Measurements from ENCODE around the gene OR2A5. TPM values are rescaled to one million over a fixed set of nuclear protein-coding genes. Genes with fewer than 3 reads are reported as not detected.

OR2A5 gene
- total and polyA plus RNA-seq, 10 donors, result not detected

- Histone ChIP-seq H3K27ac (no peak overlapping the region), H3K9me3 (no peaks in the 10 kb centered on the region), H3K36me3 (no peaks in the 10 kb centered on the region), H3K27me3 (replicated peaks in 1 of 7) (peaks cover 0 to 9% (median 0%) of the 10 kb centered on the region in 7 donors), H3K4me3 (no peak overlapping the region), H3K4me1 (no peaks in the 10 kb centered on the region)
- DNase-seq, result no peak
- TF ChIP-seq, protein P1, sequence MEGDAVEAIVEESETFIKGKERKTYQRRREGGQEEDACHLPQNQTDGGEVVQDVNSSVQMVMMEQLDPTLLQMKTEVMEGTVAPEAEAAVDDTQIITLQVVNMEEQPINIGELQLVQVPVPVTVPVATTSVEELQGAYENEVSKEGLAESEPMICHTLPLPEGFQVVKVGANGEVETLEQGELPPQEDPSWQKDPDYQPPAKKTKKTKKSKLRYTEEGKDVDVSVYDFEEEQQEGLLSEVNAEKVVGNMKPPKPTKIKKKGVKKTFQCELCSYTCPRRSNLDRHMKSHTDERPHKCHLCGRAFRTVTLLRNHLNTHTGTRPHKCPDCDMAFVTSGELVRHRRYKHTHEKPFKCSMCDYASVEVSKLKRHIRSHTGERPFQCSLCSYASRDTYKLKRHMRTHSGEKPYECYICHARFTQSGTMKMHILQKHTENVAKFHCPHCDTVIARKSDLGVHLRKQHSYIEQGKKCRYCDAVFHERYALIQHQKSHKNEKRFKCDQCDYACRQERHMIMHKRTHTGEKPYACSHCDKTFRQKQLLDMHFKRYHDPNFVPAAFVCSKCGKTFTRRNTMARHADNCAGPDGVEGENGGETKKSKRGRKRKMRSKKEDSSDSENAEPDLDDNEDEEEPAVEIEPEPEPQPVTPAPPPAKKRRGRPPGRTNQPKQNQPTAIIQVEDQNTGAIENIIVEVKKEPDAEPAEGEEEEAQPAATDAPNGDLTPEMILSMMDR (IDR thresholded peaks at IDR 0.05 in 8 of 11, conservative IDR thresholded peaks at IDR 0.05 in 3 of 11), result no peak
- TF ChIP-seq POLR2A (IDR thresholded peaks at IDR 0.05) (no peak), POLR2AphosphoS5 (IDR thresholded peaks at IDR 0.05) (no peak)
- intact Hi-C loops (cut with DNase I; ENCODE audit: low total_unique reads), result no loop called here
Measured at GRCh38 chr7:144098776-144099175, 50.0 kb downstream of the OR2A5 start.

DNA sequence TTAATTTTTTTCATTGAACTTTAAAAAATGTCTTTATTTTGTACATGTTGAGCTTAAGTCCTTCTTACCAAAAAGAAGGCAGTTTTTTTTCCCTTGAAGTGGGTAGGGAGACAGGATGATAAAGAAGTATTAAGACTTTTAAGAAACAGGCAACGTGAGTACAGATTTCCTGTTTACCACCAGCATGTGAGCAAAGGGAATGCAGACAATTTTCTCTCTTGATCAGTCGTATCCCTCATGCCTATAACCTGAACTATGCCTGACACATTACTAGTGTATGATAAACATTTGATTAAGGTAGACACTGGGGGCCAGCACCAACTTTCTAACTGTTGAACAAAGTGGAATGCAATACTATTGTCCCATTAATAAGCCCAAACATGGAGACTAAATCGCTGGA, 51.9 kb downstream of the OR2A5 start:
- intact Hi-C loops (cut with DNase I; ENCODE audit: low total_unique reads), result no loop called here
- Histone ChIP-seq H3K4me1 (no peaks in the 10 kb centered on the region), H3K4me3 (no peak overlapping the region), H3K27me3 (replicated peaks in 1 of 7) (peaks cover 0 to 7% (median 0%) of the 10 kb centered on the region in 7 donors), H3K9me3 (no peaks in the 10 kb centered on the region), H3K27ac (no peak overlapping the region), H3K36me3 (no peaks in the 10 kb centered on the region)
- WGBS, 5 donors, result 28 to 38% (median 32%) methylated on average over 3 of the region's 3 CpGs
- no peak for DNase-seq
- TF ChIP-seq POLR2A (IDR thresholded peaks at IDR 0.05), result no peak
- TF ChIP-seq POLR2AphosphoS5 (IDR thresholded peaks at IDR 0.05), result no peak
- TF ChIP-seq, protein P1 (IDR thresholded peaks at IDR 0.05 in 8 of 11, conservative IDR thresholded peaks at IDR 0.05 in 3 of 11), result no peak

DNA sequence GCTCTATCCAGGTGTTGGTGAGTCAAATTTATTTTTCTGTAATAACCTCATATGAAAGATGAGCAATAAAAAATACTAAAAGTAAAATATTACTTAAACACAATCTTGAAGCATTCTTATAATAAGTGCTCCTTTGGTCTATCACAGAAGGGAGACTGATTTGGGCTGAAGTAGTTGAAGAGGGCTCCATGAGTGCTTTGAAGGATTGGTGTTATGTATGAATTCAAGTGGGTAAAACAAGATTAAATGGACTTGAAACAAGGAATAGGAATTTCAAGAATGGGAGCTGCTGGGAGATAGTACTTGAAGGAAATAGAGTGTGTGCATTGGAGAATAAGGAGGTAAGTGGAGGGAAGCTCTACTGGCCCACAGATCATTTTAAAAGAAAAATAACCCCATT, 53.3 kb downstream of the OR2A5 start:
- no peaks in the 10 kb centered on the region for H3K36me3 ChIP-seq
- intact Hi-C loops (cut with DNase I; ENCODE audit: low total_unique reads), result no loop called here
- TF ChIP-seq, protein P1 (IDR thresholded peaks at IDR 0.05 in 8 of 11, conservative IDR thresholded peaks at IDR 0.05 in 3 of 11), result no peak
- TF ChIP-seq POLR2A (IDR thresholded peaks at IDR 0.05) (no peak), POLR2AphosphoS5 (IDR thresholded peaks at IDR 0.05) (no peak)
- no peaks in the 10 kb centered on the region for H3K9me3 ChIP-seq
- no peaks in the 10 kb centered on the region for H3K4me1 ChIP-seq
- no peak overlapping the region for H3K27ac ChIP-seq
- H3K4me3 ChIP-seq, result no peak overlapping the region
- no peaks in the 10 kb centered on the region for H3K27me3 ChIP-seq (replicated peaks in 1 of 7)
- DNase-seq, result no peak

DNA sequence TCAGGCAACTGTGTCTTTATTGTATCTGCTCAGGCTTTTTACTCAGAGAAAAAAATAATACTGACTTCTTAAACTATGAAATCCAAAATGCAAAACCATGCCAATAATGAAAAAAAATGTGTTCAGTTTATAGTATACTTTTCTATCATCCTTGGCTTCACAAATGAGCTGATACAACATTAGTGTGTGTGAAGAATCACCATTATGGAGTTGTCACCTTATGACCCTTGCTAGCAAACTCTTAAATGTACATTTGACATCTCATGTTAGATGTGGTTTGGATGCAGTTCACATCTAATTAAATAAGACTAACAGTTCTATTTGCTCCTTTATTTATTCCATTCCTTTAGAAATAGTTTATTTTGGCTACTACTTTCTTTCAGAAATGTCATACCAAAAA, 56.5 kb downstream of the OR2A5 start:
- no peak overlapping the region for H3K4me3 ChIP-seq
- H3K4me1 ChIP-seq, result no peaks in the 10 kb centered on the region
- TF ChIP-seq POLR2AphosphoS5 (IDR thresholded peaks at IDR 0.05) (no peak), POLR2A (IDR thresholded peaks at IDR 0.05) (no peak)
- TF ChIP-seq, protein P1 (IDR thresholded peaks at IDR 0.05 in 8 of 11, conservative IDR thresholded peaks at IDR 0.05 in 3 of 11), result no peak
- intact Hi-C loops (cut with DNase I; ENCODE audit: low total_unique reads), result no loop called here
- no peak overlapping the region for H3K27ac ChIP-seq
- no peak for DNase-seq
- no peaks in the 10 kb centered on the region for H3K9me3 ChIP-seq
- no peaks in the 10 kb centered on the region for H3K36me3 ChIP-seq
- H3K27me3 ChIP-seq (replicated peaks in 1 of 7), result no peaks in the 10 kb centered on the region

Small RNAs within 50 kb of the gene (small RNA-seq; reads per million reads assigned to genes)
- 0 reads per million in 4 donors for gene OR2A41P

Other genes starting within 250 kb of the OR2A5 start
- gene TCAF1, start 146.8 kb upstream of the OR2A5 start, total RNA-seq, result 10 to 100 TPM; 22.7 to 39.6 (median 30.8) TPM
- 1 to 10 TPM; 3.8 to 5.9 (median 4.6) TPM for gene TCAF1, start 146.8 kb upstream of the OR2A5 start, polyA plus RNA-seq
- not detected for gene OR2F2, start 113.7 kb upstream of the OR2A5 start, total RNA-seq
- gene OR2F2, start 113.7 kb upstream of the OR2A5 start, polyA plus RNA-seq, result not detected
- not detected for gene OR2F1, start 94.1 kb upstream of the OR2A5 start, total RNA-seq
- not detected for gene OR2F1, start 94.1 kb upstream of the OR2A5 start, polyA plus RNA-seq
- gene OR6B1, start 48.6 kb upstream of the OR2A5 start, total RNA-seq, result not detected
- gene OR6B1, start 48.6 kb upstream of the OR2A5 start, polyA plus RNA-seq, result not detected
- not detected for gene OR2A25, start 20.9 kb downstream of the OR2A5 start, total RNA-seq
- gene OR2A25, start 20.9 kb downstream of the OR2A5 start, polyA plus RNA-seq, result not detected
- not detected for gene OR2A12, start 37.3 kb downstream of the OR2A5 start, total RNA-seq
- gene OR2A12, start 37.3 kb downstream of the OR2A5 start, polyA plus RNA-seq, result not detected
- gene OR2A2, start 60.6 kb downstream of the OR2A5 start, total RNA-seq, result not detected
- gene OR2A2, start 60.6 kb downstream of the OR2A5 start, polyA plus RNA-seq, result not detected
- gene OR2A14, start 74.2 kb downstream of the OR2A5 start, total RNA-seq, result not detected
- not detected for gene OR2A14, start 74.2 kb downstream of the OR2A5 start, polyA plus RNA-seq
- 1 to 10 TPM in 6 of 7 donors, not detected in 1; 1.4 to 5.9 (median 2.0) TPM for gene CTAGE4, start 134.5 kb downstream of the OR2A5 start, total RNA-seq
- 1 to 10 TPM in 1 of 3 donors, under 1 TPM in 2; 0.17 to 1.2 (median 0.64) TPM for gene CTAGE4, start 134.5 kb downstream of the OR2A5 start, polyA plus RNA-seq
- gene ARHGEF35, start 146.9 kb downstream of the OR2A5 start, total RNA-seq, result 1 to 10 TPM; 3.0 to 6.8 (median 5.1) TPM
- gene ARHGEF35, start 146.9 kb downstream of the OR2A5 start, polyA plus RNA-seq, result 1 to 10 TPM; 1.4 to 2.6 (median 2.2) TPM
- under 1 TPM in 3 of 7 donors, not detected in 4; 0.20 to 0.46 (median 0.32) TPM for gene OR2A42, start 190.7 kb downstream of the OR2A5 start, total RNA-seq
- under 1 TPM; 0.06 to 0.15 (median 0.06) TPM for gene OR2A42, start 190.7 kb downstream of the OR2A5 start, polyA plus RNA-seq
- 1 to 10 TPM; 2.2 to 8.8 (median 5.0) TPM for gene OR2A7, start 215.8 kb downstream of the OR2A5 start, total RNA-seq
- gene OR2A7, start 215.8 kb downstream of the OR2A5 start, polyA plus RNA-seq, result under 1 TPM; 0.09 to 0.35 (median 0.12) TPM
- gene CTAGE8, start 220.3 kb downstream of the OR2A5 start, total RNA-seq, result 1 to 10 TPM in 5 of 7 donors, under 1 TPM in 2; 0.66 to 2.7 (median 1.5) TPM
- under 1 TPM in 2 of 3 donors, not detected in 1; 0.46 to 0.61 TPM for gene CTAGE8, start 220.3 kb downstream of the OR2A5 start, polyA plus RNA-seq